IMR-90 (cell line): ENCODE data around the gene MYO5A. TPM values are rescaled to one million over a fixed set of nuclear protein-coding genes. Genes with fewer than 3 reads are reported as not detected.

Source experiments
- ATAC-seq: fragments of 200-7000 bp; cut with Tn5 transposase; 2 replicates; pipeline ENCODE4 v1.9.1; 2020; ENCODE audit warnings: low read depth, mild to moderate bottlenecking, moderate library complexity
- BruUV-seq: library from RNA; stranded (reverse); fragments of 400-500 nt; replicated peaks from 2 replicates; lab custom pipeline; 2021; lab: Mats Ljungman, UMichigan
- CTCF ChIA-PET: fragments of 300-600 bp; formaldehyde crosslinking; extraction: SDS; loops from one replicate; lab custom pipeline; 2021; ENCODE audit warnings: antibody characterized with exemption; lab: Yijun Ruan, JAX
- POLR2A ChIA-PET: fragments of 300-600 bp; sonication (Branson Sonifier 250); formaldehyde crosslinking; loops from one replicate; lab custom pipeline; 2022; ENCODE audit warnings: antibody characterized with exemption; ENCODE audit not compliant: unreplicated experiment; lab: Charles Lee
- DNase-seq: peaks from one replicate; pipeline ENCODE4 v3.0.0; 2013
- H2AFZ ChIP-seq: replicated peaks from 2 replicates; pipeline ENCODE3; 2013; ENCODE audit warnings: low read length, mild to moderate bottlenecking; ENCODE audit not compliant: poor library complexity
- H2AK5ac ChIP-seq: 2 replicates; pipeline ENCODE4 v1.6.1; 2013; ENCODE audit warnings: low read depth, low read length, inconsistent platforms
- H2AK9ac ChIP-seq: replicated peaks from 2 replicates; pipeline ENCODE3; 2013; ENCODE audit warnings: mild to moderate bottlenecking, low read depth, low read length, moderate library complexity; ENCODE audit not compliant: poor library complexity
- H2BK120ac ChIP-seq: 2 replicates; pipeline ENCODE4 v1.6.1; 2013; ENCODE audit warnings: low read depth, low read length, inconsistent platforms
- H2BK15ac ChIP-seq: 3 replicates; pipeline ENCODE4 v1.6.1; 2013; ENCODE audit warnings: low read depth, low read length, inconsistent platforms
- H2BK20ac ChIP-seq: 2 replicates; pipeline ENCODE4 v1.6.1; 2013; ENCODE audit warnings: low read depth, mild to moderate bottlenecking, inconsistent platforms, low read length, moderate library complexity
- H2BK5ac ChIP-seq: 2 replicates; pipeline ENCODE4 v1.6.1; 2013; ENCODE audit warnings: mild to moderate bottlenecking, low read depth, low read length, inconsistent platforms; ENCODE audit not compliant: poor library complexity, severe bottlenecking
- H3K14ac ChIP-seq: replicated peaks from 2 replicates; pipeline ENCODE4 v1.6.1; 2013; ENCODE audit warnings: low read depth, low read length, inconsistent platforms
- H3K18ac ChIP-seq: 2 replicates; pipeline ENCODE4 v1.6.1; 2013; ENCODE audit warnings: low read depth, low read length, control low read depth
- H3K23ac ChIP-seq: 2 replicates; pipeline ENCODE4 v1.6.1; 2013; ENCODE audit warnings: low read depth, low read length, inconsistent platforms
- H3K27ac ChIP-seq: 2 replicates; pipeline ENCODE4 v1.5.1; 2013; ENCODE audit warnings: mild to moderate bottlenecking, control low read depth, low read length; ENCODE audit not compliant: insufficient read depth
- H3K27me3 ChIP-seq: 2 replicates; pipeline ENCODE4 v1.6.1; 2013; ENCODE audit warnings: low read length; ENCODE audit not compliant: control insufficient read depth, insufficient read depth
- H3K36me3 ChIP-seq: 2 replicates; pipeline ENCODE4 v1.6.1; 2013; ENCODE audit warnings: low read length, mixed read lengths; ENCODE audit not compliant: control insufficient read depth, insufficient read depth
- H3K4ac ChIP-seq: 2 replicates; pipeline ENCODE4 v1.6.1; 2013; ENCODE audit warnings: low read depth, low read length, inconsistent platforms
- H3K4me1 ChIP-seq: 2 replicates; pipeline ENCODE4 v1.6.1; 2013; ENCODE audit warnings: low read length, mixed read lengths; ENCODE audit not compliant: control insufficient read depth, insufficient read depth
- H3K4me2 ChIP-seq: 2 replicates; pipeline ENCODE4 v1.6.1; 2013; ENCODE audit warnings: low read depth, mild to moderate bottlenecking, control low read depth, low read length, moderate library complexity
- H3K4me3 ChIP-seq: 2 replicates; pipeline ENCODE4 v1.5.1; 2013; ENCODE audit warnings: low read depth, mild to moderate bottlenecking, control low read depth, low read length, moderate library complexity; ENCODE audit not compliant: insufficient read depth
- H3K56ac ChIP-seq: 2 replicates; pipeline ENCODE4 v1.6.1; 2013; ENCODE audit warnings: low read length, inconsistent platforms; ENCODE audit not compliant: insufficient read depth; ENCODE audit errors: extremely low read depth
- H3K79me1 ChIP-seq, 2 experiments: 2 replicates each; pipeline ENCODE4 v1.6.1; 2013; ENCODE audit warnings: low read length in 2 of 2, inconsistent platforms in 1 of 2, low read depth in 1 of 2
- H3K9ac ChIP-seq: 2 replicates; pipeline ENCODE4 v1.6.1; 2013; ENCODE audit warnings: low read depth, low read length, control low read depth
- H3K9me1 ChIP-seq: 2 replicates; pipeline ENCODE4 v1.6.1; 2013; ENCODE audit warnings: low read length, inconsistent platforms; ENCODE audit not compliant: insufficient read depth
- H3K9me3 ChIP-seq: 2 replicates; pipeline ENCODE4 v1.6.1; 2013; ENCODE audit warnings: low read length; ENCODE audit not compliant: control insufficient read depth, insufficient read depth
- H4K20me1 ChIP-seq: 2 replicates; pipeline ENCODE4 v1.6.1; 2013; ENCODE audit warnings: low read length, inconsistent platforms; ENCODE audit not compliant: insufficient read depth
- H4K5ac ChIP-seq: 2 replicates; pipeline ENCODE4 v1.6.1; 2013; ENCODE audit warnings: mild to moderate bottlenecking, low read depth, low read length, control low read depth
- H4K8ac ChIP-seq, 2 experiments: 2 replicates each; pipeline ENCODE4 v1.6.1; 2013; ENCODE audit warnings: low read depth in 2 of 2, low read length in 2 of 2, control low read depth in 1 of 2, inconsistent platforms in 1 of 2
- H4K91ac ChIP-seq: 2 replicates; pipeline ENCODE4 v1.6.1; 2013; ENCODE audit warnings: low read depth, low read length, inconsistent platforms; ENCODE audit not compliant: insufficient read depth
- BHLHE40 ChIP-seq: fragments of 150-350 bp; IDR thresholded peaks from 2 replicates; pipeline ENCODE4 v1.6.1; 2016; ENCODE audit warnings: mild to moderate bottlenecking, low read depth, low read length
- CEBPB ChIP-seq: IDR thresholded peaks from 2 replicates; pipeline ENCODE4 v1.6.1; 2012; ENCODE audit warnings: low read depth, low read length, improper control_type of control experiment
- CHD1 ChIP-seq: IDR thresholded peaks from 2 replicates; pipeline ENCODE4 v1.6.1; 2012; ENCODE audit warnings: low read depth, low read length, improper control_type of control experiment
- CTCF ChIP-seq: conservative IDR thresholded peaks from 2 replicates; pipeline ENCODE4 v1.5.1; 2012; ENCODE audit warnings: mild to moderate bottlenecking, low read depth, low read length, improper control_type of control experiment
- ELK1 ChIP-seq: fragments of 150-350 bp; IDR thresholded peaks from 2 replicates; pipeline ENCODE4 v1.6.1; 2016; ENCODE audit warnings: low read depth, mild to moderate bottlenecking, low read length, moderate library complexity, borderline replicate concordance
- MAFK ChIP-seq: IDR thresholded peaks from 2 replicates; pipeline ENCODE4 v1.6.1; 2012; ENCODE audit warnings: low read depth, low read length, improper control_type of control experiment
- MXI1 ChIP-seq: IDR thresholded peaks from 2 replicates; pipeline ENCODE4 v1.6.1; 2012; ENCODE audit warnings: low read depth, mild to moderate bottlenecking, low read length, moderate library complexity, borderline replicate concordance
- NFE2L2 ChIP-seq: fragments of 150-350 bp; IDR thresholded peaks from 2 replicates; pipeline ENCODE4 v1.6.1; 2016; ENCODE audit warnings: low read depth, mild to moderate bottlenecking, low read length
- POLR2A ChIP-seq: IDR thresholded peaks from 2 replicates; pipeline ENCODE4 v1.6.1; 2012; ENCODE audit warnings: mild to moderate bottlenecking, low read depth, low read length
- RAD21 ChIP-seq: IDR thresholded peaks from 2 replicates; pipeline ENCODE4 v1.6.1; 2012; ENCODE audit warnings: low read length, improper control_type of control experiment
- RCOR1 ChIP-seq: IDR thresholded peaks from 2 replicates; pipeline ENCODE4 v1.6.1; 2012; ENCODE audit warnings: mild to moderate bottlenecking, low read length, improper control_type of control experiment; ENCODE audit not compliant: insufficient replicate concordance
- RFX5 ChIP-seq: IDR thresholded peaks from 2 replicates; pipeline ENCODE4 v1.8.0; 2012; ENCODE audit warnings: low read depth, mild to moderate bottlenecking, low read length, moderate library complexity
- SMC3 ChIP-seq: fragments of 150-350 bp; IDR thresholded peaks from 2 replicates; pipeline ENCODE4 v1.6.1; 2016; ENCODE audit warnings: low read depth, mild to moderate bottlenecking, antibody characterized with exemption, low read length, moderate library complexity
- WGBS, 2 experiments: methylation state at CpG; one replicate each; pipeline versions ENCODE4 v1.1.5 to v1.1.7; 2013; ENCODE audit warnings: missing lambda C conversion rate in 2 of 2; ENCODE audit not compliant: insufficient read length in 1 of 2; ENCODE audit errors: extremely low coverage in 2 of 2; 5-methylcytosine and 5-hydroxymethylcytosine counted together
- dilution Hi-C: fragments of 300-500 bp; cut with HindIII; formaldehyde crosslinking; loops from one replicate; pipeline ENCODE4 v1.14.3; 2018; ENCODE audit warnings: low sequenced_read_pairs; ENCODE audit not compliant: unreplicated experiment
- in situ Hi-C: fragments of 300-500 bp; cut with MboI; formaldehyde crosslinking; loops from 3 replicates; pipeline ENCODE4 v1.14.3; 2019; ENCODE audit warnings: low sequenced_read_pairs, inconsistent platforms, mixed read lengths
- intact Hi-C: fragments of 100-400 bp; cut with micrococcal nuclease; formaldehyde crosslinking; loops from 2 replicates; pipeline ENCODE4 v1.10.0; 2022
- polyA plus RNA-seq, 3 experiments: library from polyadenylated mRNA; depleted of rRNA; stranded (reverse); fragments of >200 nt; gene quantifications; 2 replicates each; pipeline ENCODE4 v1.2.3, GENCODE V29; 2012; ENCODE audit warnings: low replicate concordance in 1 of 3
- total RNA-seq: library from RNA; depleted of rRNA; stranded (reverse); fragments of >200 nt; gene quantifications from 2 replicates; pipeline ENCODE4 v1.2.3, GENCODE V29; 2012
- TF ChIP-seq, protein P1 (sequence below): fragments of 150-350 bp; IDR thresholded peaks from 2 replicates; pipeline ENCODE4 v1.6.1; 2017; ENCODE audit warnings: mild to moderate bottlenecking, antibody characterized with exemption, low read length, low read depth

MYO5A gene
- total and polyA plus RNA-seq, 2 of the 4 experiments (the other 2 are of a cell fraction) = 19.4 to 69.2 TPM

DNA sequence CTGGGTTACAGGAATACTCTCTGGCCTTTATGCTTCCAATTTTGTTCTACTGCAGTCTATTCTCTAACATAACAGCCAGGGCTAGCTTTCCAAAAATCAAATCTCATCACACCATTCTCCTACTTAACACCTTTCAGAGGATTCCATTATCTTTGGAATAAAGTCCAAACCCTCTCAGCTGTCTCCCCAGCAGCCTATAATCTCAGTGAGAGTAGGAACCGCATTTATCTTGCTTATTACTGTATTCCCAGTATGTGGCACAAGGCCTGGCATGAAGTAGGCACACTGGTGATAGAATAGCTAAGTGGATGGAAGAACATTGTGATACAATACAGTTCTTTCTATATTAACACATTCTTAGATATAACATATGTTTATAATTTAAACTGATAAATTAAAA lies 184.1 kb downstream of the MYO5A start:
- H2BK5ac ChIP-seq = no peak overlapping the region
- BruUV-seq = no TSS peak
- no peak overlapping the region for H3K56ac ChIP-seq
- no peak overlapping the region for H2BK15ac ChIP-seq
- H3K4me2 ChIP-seq = no peak overlapping the region
- no peak for TF ChIP-seq RCOR1
- TF ChIP-seq NFE2L2 = no peak
- no peak for TF ChIP-seq MXI1
- TF ChIP-seq CTCF = no peak
- no peak for TF ChIP-seq RAD21
- TF ChIP-seq CEBPB = no peak
- TF ChIP-seq, protein P1, sequence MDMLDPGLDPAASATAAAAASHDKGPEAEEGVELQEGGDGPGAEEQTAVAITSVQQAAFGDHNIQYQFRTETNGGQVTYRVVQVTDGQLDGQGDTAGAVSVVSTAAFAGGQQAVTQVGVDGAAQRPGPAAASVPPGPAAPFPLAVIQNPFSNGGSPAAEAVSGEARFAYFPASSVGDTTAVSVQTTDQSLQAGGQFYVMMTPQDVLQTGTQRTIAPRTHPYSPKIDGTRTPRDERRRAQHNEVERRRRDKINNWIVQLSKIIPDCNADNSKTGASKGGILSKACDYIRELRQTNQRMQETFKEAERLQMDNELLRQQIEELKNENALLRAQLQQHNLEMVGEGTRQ = no peak
- no peak for TF ChIP-seq BHLHE40
- TF ChIP-seq SMC3 = no peak
- no peak for TF ChIP-seq CHD1
- TF ChIP-seq ELK1 = no peak
- TF ChIP-seq RFX5 = no peak
- no peak for TF ChIP-seq POLR2A
- no peak for TF ChIP-seq MAFK
- H3K4ac ChIP-seq = no peak overlapping the region
- ATAC-seq (no peak), DNase-seq (no peak)
- H3K27ac ChIP-seq = no peak overlapping the region
- no peak overlapping the region for H2AFZ ChIP-seq
- H2AK9ac ChIP-seq = no peak overlapping the region
- H4K20me1 ChIP-seq = no peaks in the 10 kb centered on the region
- no peak overlapping the region for H2BK120ac ChIP-seq
- H3K4me1 ChIP-seq = peaks cover 4% of the 10 kb centered on the region
- H3K18ac ChIP-seq = no peak overlapping the region
- in situ Hi-C loops = no loop called here
- peaks cover 3% of the 10 kb centered on the region for H3K36me3 ChIP-seq
- no peak overlapping the region for H4K8ac ChIP-seq
- H3K27me3 ChIP-seq = no peaks in the 10 kb centered on the region
- no peak overlapping the region for H3K9ac ChIP-seq
- dilution Hi-C loops = no loop called here
- no peak overlapping the region for H3K14ac ChIP-seq
- POLR2A ChIA-PET = no interaction called here
- no peak overlapping the region for H3K23ac ChIP-seq
- H2BK20ac ChIP-seq = no peak overlapping the region
- H3K4me3 ChIP-seq = no peak overlapping the region
- H4K91ac ChIP-seq = no peak overlapping the region
- H3K9me1 ChIP-seq = peaks cover 8% of the 10 kb centered on the region; the same call in 1 of the 2 replicates
- H3K79me1 ChIP-seq = no peaks in the 10 kb centered on the region
- H2AK5ac ChIP-seq = no peak overlapping the region
- no CpG with 5 or more reads among the region's 1 CpG for WGBS, 2 experiments
- CTCF ChIA-PET = no interaction called here
- H4K5ac ChIP-seq = no peak overlapping the region
- intact Hi-C loops = no loop called here
- H3K9me3 ChIP-seq = no peaks in the 10 kb centered on the region
